Endodermal cell (in vitro differentiated cells): ENCODE measurements around the gene CNTNAP5. TPM values are rescaled to one million over a fixed set of nuclear protein-coding genes. Genes with fewer than 3 reads are reported as not detected.

Experiments used
- DNase-seq: peaks from one replicate; pipeline ENCODE4 v3.0.0-alpha.2; 2017
- H3K27ac ChIP-seq: 2 replicates; pipeline ENCODE4 v1.5.1; 2013; ENCODE audit warnings: mild to moderate bottlenecking, low read depth, low read length, moderate library complexity
- H3K27me3 ChIP-seq: 2 replicates; pipeline ENCODE4 v1.6.1; 2013; ENCODE audit warnings: mild to moderate bottlenecking, low read length, moderate library complexity; ENCODE audit not compliant: insufficient read depth, control insufficient read depth, poor library complexity, severe bottlenecking
- H3K36me3 ChIP-seq: 2 replicates; pipeline ENCODE4 v1.7.0; 2013; ENCODE audit warnings: mild to moderate bottlenecking, low read length, moderate library complexity; ENCODE audit not compliant: control insufficient read depth, insufficient read depth
- H3K4me1 ChIP-seq: one replicate; pipeline ENCODE4 v1.7.0; 2013; ENCODE audit warnings: low read length; ENCODE audit not compliant: control insufficient read depth, insufficient read depth
- H3K4me3 ChIP-seq: 2 replicates; pipeline ENCODE4 v1.5.1; 2013; ENCODE audit warnings: mild to moderate bottlenecking, low read length, moderate library complexity
- H3K9ac ChIP-seq: 2 replicates; pipeline ENCODE4 v1.6.1; 2013; ENCODE audit warnings: mild to moderate bottlenecking, low read length, moderate library complexity; ENCODE audit not compliant: poor library complexity, severe bottlenecking; ENCODE audit errors: extremely low read depth
- H3K9me3 ChIP-seq: 2 replicates; pipeline ENCODE4 v1.6.1; 2013; ENCODE audit warnings: mild to moderate bottlenecking, low read length, moderate library complexity; ENCODE audit not compliant: control insufficient read depth
- H3K27ac Mint-ChIP-seq: 2 replicates; pipeline ENCODE4 v1.8.0; 2020; ENCODE audit warnings: mixed read lengths
- H3K27me3 Mint-ChIP-seq: 2 replicates; pipeline ENCODE4 v1.8.0; 2021; ENCODE audit warnings: mild to moderate bottlenecking, mixed read lengths; ENCODE audit not compliant: insufficient read depth
- H3K36me3 Mint-ChIP-seq: 2 replicates; pipeline ENCODE4 v1.8.0; 2020; ENCODE audit warnings: low read depth, mixed read lengths
- H3K4me1 Mint-ChIP-seq: 2 replicates; pipeline ENCODE4 v1.8.0; 2020; ENCODE audit warnings: mixed read lengths
- H3K4me3 Mint-ChIP-seq: 2 replicates; pipeline ENCODE4 v1.8.0; 2020; ENCODE audit warnings: mild to moderate bottlenecking, moderate library complexity, mixed read lengths
- H3K9me3 Mint-ChIP-seq: 2 replicates; pipeline ENCODE4 v1.8.0; 2020; ENCODE audit warnings: mild to moderate bottlenecking, mixed read lengths
- WGBS, 2 experiments: methylation state at CpG; one replicate each; pipeline versions ENCODE4 v1.1.5 to v1.1.7; 2013; ENCODE audit warnings: missing lambda C conversion rate in 2 of 2, mixed read lengths in 1 of 2; ENCODE audit not compliant: insufficient coverage in 1 of 2, insufficient read length in 1 of 2; 5-methylcytosine and 5-hydroxymethylcytosine counted together
- total RNA-seq, 2 donors: library from RNA; stranded (reverse); fragmentation: NEBNext Ultra II Directional in 1 of 2; extraction: Animal tissue kit (Norgen Biotek cat#: 25700) in 1 of 2; gene quantifications; 2 replicates in 1 of 2; 3 replicates in 1 of 2; pipeline ENCODE4 v1.2.1, GENCODE V29; 2021
- TF ChIP-seq, protein P1 (sequence below): fragments of 200-600 bp; sonication (generic); conservative IDR thresholded peaks from 2 replicates; pipeline ENCODE4 v1.5.0; 2021; ENCODE audit warnings: antibody characterized with exemption, mild to moderate bottlenecking

Gene CNTNAP5
- total RNA-seq, 2 donors from 2014 or later = 0.70 to 4.4 TPM

GRCh38 chr2:124534028-124534427 is 508.9 kb downstream of the CNTNAP5 start:
- no peak overlapping the region for H3K4me3 ChIP-seq
- H3K27ac ChIP-seq = no peak overlapping the region
- no peaks in the 10 kb centered on the region for H3K27me3 ChIP-seq
- no peaks in the 10 kb centered on the region for H3K9me3 Mint-ChIP-seq
- no peak overlapping the region for H3K9ac ChIP-seq
- DNase-seq = no peak
- H3K27ac Mint-ChIP-seq = no peak overlapping the region
- TF ChIP-seq, protein P1, sequence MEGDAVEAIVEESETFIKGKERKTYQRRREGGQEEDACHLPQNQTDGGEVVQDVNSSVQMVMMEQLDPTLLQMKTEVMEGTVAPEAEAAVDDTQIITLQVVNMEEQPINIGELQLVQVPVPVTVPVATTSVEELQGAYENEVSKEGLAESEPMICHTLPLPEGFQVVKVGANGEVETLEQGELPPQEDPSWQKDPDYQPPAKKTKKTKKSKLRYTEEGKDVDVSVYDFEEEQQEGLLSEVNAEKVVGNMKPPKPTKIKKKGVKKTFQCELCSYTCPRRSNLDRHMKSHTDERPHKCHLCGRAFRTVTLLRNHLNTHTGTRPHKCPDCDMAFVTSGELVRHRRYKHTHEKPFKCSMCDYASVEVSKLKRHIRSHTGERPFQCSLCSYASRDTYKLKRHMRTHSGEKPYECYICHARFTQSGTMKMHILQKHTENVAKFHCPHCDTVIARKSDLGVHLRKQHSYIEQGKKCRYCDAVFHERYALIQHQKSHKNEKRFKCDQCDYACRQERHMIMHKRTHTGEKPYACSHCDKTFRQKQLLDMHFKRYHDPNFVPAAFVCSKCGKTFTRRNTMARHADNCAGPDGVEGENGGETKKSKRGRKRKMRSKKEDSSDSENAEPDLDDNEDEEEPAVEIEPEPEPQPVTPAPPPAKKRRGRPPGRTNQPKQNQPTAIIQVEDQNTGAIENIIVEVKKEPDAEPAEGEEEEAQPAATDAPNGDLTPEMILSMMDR = no peak
- peaks cover 8% of the 10 kb centered on the region for H3K4me1 Mint-ChIP-seq
- H3K36me3 Mint-ChIP-seq = no peaks in the 10 kb centered on the region
- no peaks in the 10 kb centered on the region for H3K9me3 ChIP-seq
- peaks cover 10% of the 10 kb centered on the region for H3K4me1 ChIP-seq
- no peaks in the 10 kb centered on the region for H3K27me3 Mint-ChIP-seq
- no peak overlapping the region for H3K4me3 Mint-ChIP-seq
- 85 to 98% methylated on average over 2 of the region's 2 CpGs for WGBS, 2 experiments
- H3K36me3 ChIP-seq = no peaks in the 10 kb centered on the region

- H3K4me1 Mint-ChIP-seq = peaks cover 10% of the 10 kb centered on the region
- TF ChIP-seq, protein P1 = no peak
- no peak overlapping the region for H3K4me3 Mint-ChIP-seq
- Histone ChIP-seq H3K9ac (no peak overlapping the region), H3K4me3 (no peak overlapping the region), H3K27ac (no peak overlapping the region), H3K27me3 (no peaks in the 10 kb centered on the region), H3K9me3 (no peaks in the 10 kb centered on the region), H3K36me3 (no peaks in the 10 kb centered on the region), H3K4me1 (peaks cover 10% of the 10 kb centered on the region)
- H3K27me3 Mint-ChIP-seq = no peaks in the 10 kb centered on the region
- no peaks in the 10 kb centered on the region for H3K9me3 Mint-ChIP-seq
- no peak overlapping the region for H3K27ac Mint-ChIP-seq
- no peak for DNase-seq
- H3K36me3 Mint-ChIP-seq = no peaks in the 10 kb centered on the region
- whole genome bisulfite sequencing, 2 experiments = 97% methylated on average over 3 of the region's 3 CpGs
Observed at GRCh38 chr2:124535816-124536215, 510.7 kb downstream of the CNTNAP5 start.

DNA sequence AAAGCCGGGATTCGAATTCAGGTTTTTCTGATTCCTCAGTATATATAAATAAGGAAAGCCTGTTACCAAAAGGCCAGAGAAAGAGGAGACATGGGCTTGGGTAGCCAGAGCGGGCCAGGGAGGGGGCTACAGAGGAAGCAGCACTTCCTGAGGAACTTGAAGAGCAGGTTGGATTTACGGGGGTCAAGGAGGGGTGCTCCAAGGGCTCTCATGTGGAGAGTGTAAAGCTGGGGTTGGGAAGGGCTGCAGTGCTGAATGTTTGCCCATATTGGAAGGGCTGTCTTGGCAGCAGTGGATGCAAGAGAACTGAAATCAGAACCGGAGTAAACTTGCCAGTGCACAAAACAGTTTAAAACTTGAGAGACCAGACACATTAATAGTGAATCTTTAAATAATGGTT is 511.5 kb downstream of the CNTNAP5 start:
- no peaks in the 10 kb centered on the region for H3K36me3 ChIP-seq
- TF ChIP-seq, protein P1 = no peak
- 90 to 100% methylated on average over 3 to 5 of the region's 5 CpGs for WGBS, 2 experiments
- H3K36me3 Mint-ChIP-seq = no peaks in the 10 kb centered on the region
- H3K4me1 ChIP-seq = peaks cover 10% of the 10 kb centered on the region
- no peaks in the 10 kb centered on the region for H3K27me3 Mint-ChIP-seq
- no peak for DNase-seq
- no peak overlapping the region for H3K4me3 ChIP-seq
- no peak overlapping the region for H3K27ac Mint-ChIP-seq
- H3K27me3 ChIP-seq = no peaks in the 10 kb centered on the region
- H3K27ac ChIP-seq = no peak overlapping the region
- no peak overlapping the region for H3K4me3 Mint-ChIP-seq
- H3K9me3 Mint-ChIP-seq = no peaks in the 10 kb centered on the region
- peaks cover 10% of the 10 kb centered on the region for H3K4me1 Mint-ChIP-seq
- H3K9ac ChIP-seq = no peak overlapping the region
- no peaks in the 10 kb centered on the region for H3K9me3 ChIP-seq
